DND-41 (cell line): ENCODE measurements around the gene VAV2.

Source experiments
- ATAC-seq: fragments of 200-7000 bp; cut with Tn5 transposase; 3 replicates; pipeline ENCODE4 v1.9.1; 2021; ENCODE audit warnings: low read depth; ENCODE audit not compliant: insufficient read depth
- DNase-seq: peaks from one replicate; pipeline ENCODE4 v3.0.0-alpha.2; 2020
- H2AFZ ChIP-seq: 2 replicates; pipeline ENCODE4 v1.6.0; 2012; ENCODE audit warnings: low read depth, low read length
- H3K27ac ChIP-seq: 2 replicates; pipeline ENCODE4 v1.5.1; 2012; ENCODE audit warnings: low read length, inconsistent platforms
- H3K27me3 ChIP-seq: fragments of 200-600 bp; sonication (generic); 2 replicates; pipeline ENCODE4 v1.6.0; 2012; ENCODE audit warnings: low read length, mild to moderate bottlenecking, inconsistent platforms; ENCODE audit not compliant: insufficient read depth, poor library complexity
- H3K36me3 ChIP-seq: 2 replicates; pipeline ENCODE4 v1.5.1; 2012; ENCODE audit warnings: low read length, inconsistent platforms; ENCODE audit not compliant: insufficient read depth
- H3K4me1 ChIP-seq: 2 replicates; pipeline ENCODE4 v1.5.1; 2012; ENCODE audit warnings: mild to moderate bottlenecking, low read length; ENCODE audit not compliant: insufficient read depth
- H3K4me2 ChIP-seq: 2 replicates; pipeline ENCODE4 v1.6.0; 2012; ENCODE audit warnings: mild to moderate bottlenecking, moderate library complexity, low read length, inconsistent platforms; ENCODE audit not compliant: insufficient read depth
- H3K4me3 ChIP-seq, 2 experiments: fragments of 200-600 bp in 1 of 2; shearing (Covaris generic) in 1 of 2; 2 replicates each; pipeline ENCODE4 v1.5.1; 2012 to 2016; ENCODE audit warnings: inconsistent platforms in 2 of 2, low read length in 2 of 2, mild to moderate bottlenecking in 2 of 2, low read depth in 1 of 2, moderate library complexity in 1 of 2
- H3K79me2 ChIP-seq: 2 replicates; pipeline ENCODE4 v1.6.0; 2012; ENCODE audit warnings: low read length, inconsistent platforms; ENCODE audit not compliant: insufficient read depth
- H3K9ac ChIP-seq: 2 replicates; pipeline ENCODE4 v1.6.0; 2012; ENCODE audit warnings: low read depth, mild to moderate bottlenecking, inconsistent platforms, low read length, moderate library complexity
- H3K9me3 ChIP-seq: 2 replicates; pipeline ENCODE4 v1.5.1; 2012; ENCODE audit warnings: low read length, moderate library complexity, mild to moderate bottlenecking, inconsistent platforms; ENCODE audit not compliant: insufficient read depth, severe bottlenecking
- H4K20me1 ChIP-seq: 2 replicates; pipeline ENCODE4 v1.6.0; 2012; ENCODE audit warnings: low read length; ENCODE audit not compliant: insufficient read depth
- CTCF ChIP-seq: IDR thresholded peaks from 2 replicates; pipeline ENCODE4 v1.5.1; 2012; ENCODE audit warnings: borderline replicate concordance, low read length, moderate library complexity, mild to moderate bottlenecking; ENCODE audit not compliant: poor library complexity, severe bottlenecking; ENCODE audit errors: extremely low read depth
- EZH2 ChIP-seq: IDR thresholded peaks from 3 replicates; pipeline ENCODE4 v1.6.1; 2012; ENCODE audit warnings: borderline replicate concordance, low read depth, mild to moderate bottlenecking, moderate library complexity, low read length, inconsistent platforms; ENCODE audit not compliant: severe bottlenecking

The VAV2 gene

GRCh38 chr9:133848471-133849109, 143.5 kb downstream of the VAV2 start:
- H4K20me1 ChIP-seq, result 0 out of 2 replicates have a peak, but pooled peaks cover 3% of the 10 kb centered on the region
- DNase-seq, result no peak

GRCh38 chr9:133846483-133847090, 145.5 kb downstream of the VAV2 start:
- DNase-seq, result no peak
- no peak overlapping the region for H3K27ac ChIP-seq
- TF ChIP-seq EZH2 (no peak), CTCF (no peak)
- H2AFZ ChIP-seq, result no peak overlapping the region
- no peak overlapping the region for H3K4me2 ChIP-seq
- no peaks in the 10 kb centered on the region for H3K79me2 ChIP-seq
- no peaks in the 10 kb centered on the region for H3K9me3 ChIP-seq
- no peak for ATAC-seq
- peaks cover 3% of the 10 kb centered on the region; the same call in 1 of the 2 replicates for H4K20me1 ChIP-seq
- H3K4me3 ChIP-seq, result no peak overlapping the region
- H3K4me1 ChIP-seq, result no peaks in the 10 kb centered on the region
- H3K27me3 ChIP-seq, result no peaks in the 10 kb centered on the region
- no peak overlapping the region for H3K9ac ChIP-seq
- H3K36me3 ChIP-seq, result no peaks in the 10 kb centered on the region

More at GRCh38 chr9:133848471-133849109, 143.5 kb downstream of the VAV2 start:
- Histone ChIP-seq H3K27ac (no peak overlapping the region), H3K36me3 (no peaks in the 10 kb centered on the region), H3K4me3 (no peak overlapping the region), H3K27me3 (no peaks in the 10 kb centered on the region), H3K9me3 (no peaks in the 10 kb centered on the region), H2AFZ (no peak overlapping the region), H3K4me2 (no peak overlapping the region), H3K79me2 (no peaks in the 10 kb centered on the region), H3K4me1 (no peaks in the 10 kb centered on the region), H3K9ac (no peak overlapping the region)
- no peak for TF ChIP-seq EZH2
- TF ChIP-seq CTCF, result no peak
- ATAC-seq, result no peak

- no peak overlapping the region for H3K4me2 ChIP-seq
- H3K36me3 ChIP-seq, result no peaks in the 10 kb centered on the region
- no peak overlapping the region for H3K27ac ChIP-seq
- no peak overlapping the region for H2AFZ ChIP-seq
- H3K79me2 ChIP-seq, result no peaks in the 10 kb centered on the region
- DNase-seq, result no peak
- ATAC-seq, result no peak
- no peaks in the 10 kb centered on the region for H3K9me3 ChIP-seq
- no peak overlapping the region for H3K9ac ChIP-seq
- TF ChIP-seq CTCF (no peak), EZH2 (no peak)
- H3K4me3 ChIP-seq, result no peak overlapping the region
- H3K4me1 ChIP-seq, result no peaks in the 10 kb centered on the region
- H4K20me1 ChIP-seq, result peaks cover 3% of the 10 kb centered on the region; the same call in 1 of the 2 replicates
- no peaks in the 10 kb centered on the region for H3K27me3 ChIP-seq
These were observed 146.7 kb downstream of the VAV2 start for GRCh38 chr9:133845440-133845839.
